Measurements from ENCODE around the gene EIF2B1. TPM values are rescaled to one million over a fixed set of nuclear protein-coding genes. Genes with fewer than 3 reads are reported as not detected.

Gene EIF2B1
- 49.8 TPM for polyA plus RNA-seq (2013, experiment 1 of 2; ENCODE audit: insufficient read length)
- 41.7 TPM for polyA plus RNA-seq (2013, experiment 2 of 2; ENCODE audit: insufficient read length)

DNA sequence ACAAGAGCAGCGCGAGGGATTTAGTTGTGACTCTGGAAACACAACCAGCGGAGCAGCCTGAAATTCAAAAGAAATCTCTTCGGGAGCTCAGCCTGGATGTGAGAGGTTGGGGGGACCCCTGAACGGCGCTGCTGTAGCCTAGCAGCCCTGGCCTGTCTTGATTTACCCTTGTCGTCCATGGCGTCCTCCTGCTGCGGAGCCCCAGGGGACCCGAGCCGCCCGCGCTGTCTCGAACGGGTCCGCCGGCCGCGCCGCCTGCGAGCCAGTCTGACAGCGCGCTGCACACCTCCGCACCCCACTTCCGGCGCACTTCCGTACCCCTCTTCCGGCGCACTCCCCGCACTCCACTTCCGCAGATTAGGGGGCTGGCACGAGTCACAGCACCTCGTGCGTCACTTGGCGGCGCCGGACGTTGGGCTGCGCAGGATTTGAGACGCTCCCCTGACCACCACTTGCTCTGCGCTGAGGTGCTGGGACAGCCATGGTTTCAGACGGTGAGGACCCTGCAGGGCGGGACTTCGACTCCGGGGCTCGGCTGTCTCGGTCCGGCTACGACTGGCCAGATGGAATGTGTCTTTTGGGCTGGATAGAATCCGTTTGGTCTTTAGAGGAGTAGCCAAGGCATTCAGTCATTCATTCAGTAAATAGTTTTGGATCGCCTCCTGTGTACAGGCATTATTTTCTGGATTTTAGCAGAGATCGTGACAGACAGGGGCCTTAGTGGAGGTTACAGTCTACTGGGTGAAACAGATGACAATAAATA, at the start of gene EIF2B1, which contains the start of gene GTF2H3:
TSS of gene EIF2B1 (minus strand) at position 308 of the 763 bp plus-strand sequence. CDS start at position 179, 129 bp downstream.
TSS of gene GTF2H3 (plus strand) at position 451 of the 763 bp plus-strand sequence. CDS start at position 482, 31 bp downstream.
- DNase-seq, result peak; percentile 96

DNA sequence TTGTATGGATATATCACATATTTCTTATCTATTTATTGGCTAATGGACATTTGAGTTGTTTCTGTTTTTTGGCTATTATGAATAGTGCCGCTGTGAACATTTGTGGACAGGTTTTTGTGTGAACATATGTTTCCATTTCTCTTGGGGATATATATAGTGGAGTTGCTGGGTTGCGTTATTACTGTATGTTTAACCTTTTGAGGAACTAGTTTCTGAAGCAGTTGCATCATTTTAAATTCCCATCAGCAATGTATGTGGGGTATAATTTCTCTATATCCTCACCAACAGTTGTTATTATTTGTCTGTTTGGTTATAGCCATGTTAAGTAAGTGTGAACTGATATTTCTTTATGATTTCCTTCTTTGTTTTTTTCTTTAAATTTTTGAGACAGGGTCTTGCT, 48.1 kb upstream of the EIF2B1 start:
- no peak for DNase-seq

DNA sequence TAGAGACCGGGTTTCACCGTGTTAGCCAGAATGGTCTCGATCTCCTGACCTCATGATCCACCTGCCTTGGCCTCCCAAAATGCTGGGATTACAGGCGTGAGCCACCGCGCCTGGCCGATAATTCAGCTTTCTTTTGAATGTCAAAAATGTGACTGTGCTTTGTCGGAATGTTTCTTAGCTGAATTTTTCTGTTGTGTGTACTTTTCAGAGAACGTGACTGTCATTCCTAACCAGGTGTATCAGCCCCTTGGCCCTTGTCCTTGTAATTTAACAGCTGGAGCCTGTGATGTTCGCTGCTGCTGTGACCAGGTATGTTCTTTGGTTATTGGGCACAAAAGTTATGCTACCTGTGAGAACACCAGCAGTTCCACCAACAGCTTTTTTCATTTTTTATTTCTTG, 45.5 kb upstream of the EIF2B1 start:
- no peak for DNase-seq

DNA sequence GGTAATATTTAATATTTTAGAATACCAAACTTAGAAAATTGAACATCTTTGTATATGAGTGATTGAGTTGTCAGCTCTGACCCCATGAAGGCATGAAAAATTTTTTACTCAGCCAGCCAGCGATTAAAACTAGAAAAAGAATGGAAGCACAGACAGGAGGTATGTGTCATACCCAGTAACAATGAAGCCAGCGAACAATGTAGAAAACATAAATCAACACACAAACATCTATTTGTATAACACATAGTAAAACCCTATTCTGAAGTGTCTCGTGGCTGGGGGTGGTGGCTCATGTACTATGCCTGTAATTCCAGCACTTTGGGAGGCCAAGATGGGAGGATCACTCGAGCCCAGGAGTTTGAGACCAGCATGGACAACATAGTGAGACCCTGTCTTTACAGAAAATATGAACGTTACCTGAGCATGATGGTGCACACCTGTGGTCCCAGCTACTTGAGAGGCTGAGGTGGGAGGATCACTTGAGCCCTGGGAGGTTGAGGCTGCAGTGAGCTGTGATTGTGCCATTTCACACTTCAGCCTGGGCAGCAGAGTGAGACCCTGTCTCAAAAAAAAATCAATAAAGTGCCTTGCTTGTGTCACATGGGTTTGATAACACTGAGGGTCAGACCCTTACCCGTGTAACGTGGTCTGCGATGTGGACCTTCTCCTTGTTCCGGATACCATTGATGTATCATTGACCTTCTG, 43.3 kb upstream of the EIF2B1 start:
- no peak for DNase-seq

DNA sequence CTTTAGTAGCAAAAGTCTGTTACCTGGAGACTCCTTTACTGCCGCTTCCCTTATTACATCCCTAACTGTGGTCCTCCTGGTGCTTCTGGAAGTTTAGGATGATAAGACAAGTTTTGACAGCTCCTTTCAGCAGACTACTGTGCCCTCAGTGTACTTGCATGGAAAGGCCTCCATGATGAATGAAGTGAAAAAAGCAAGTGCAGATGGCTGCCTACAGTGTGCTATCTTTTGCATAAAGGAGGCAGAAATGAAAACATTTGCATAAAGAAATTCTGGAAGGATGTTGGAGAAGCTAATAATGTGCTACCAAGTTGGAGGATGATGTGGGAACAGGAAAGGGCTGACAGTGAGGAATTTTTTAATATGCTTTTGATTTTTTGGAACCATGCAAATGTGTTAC, 42.0 kb upstream of the EIF2B1 start:
- DNase-seq, result no peak

DNA sequence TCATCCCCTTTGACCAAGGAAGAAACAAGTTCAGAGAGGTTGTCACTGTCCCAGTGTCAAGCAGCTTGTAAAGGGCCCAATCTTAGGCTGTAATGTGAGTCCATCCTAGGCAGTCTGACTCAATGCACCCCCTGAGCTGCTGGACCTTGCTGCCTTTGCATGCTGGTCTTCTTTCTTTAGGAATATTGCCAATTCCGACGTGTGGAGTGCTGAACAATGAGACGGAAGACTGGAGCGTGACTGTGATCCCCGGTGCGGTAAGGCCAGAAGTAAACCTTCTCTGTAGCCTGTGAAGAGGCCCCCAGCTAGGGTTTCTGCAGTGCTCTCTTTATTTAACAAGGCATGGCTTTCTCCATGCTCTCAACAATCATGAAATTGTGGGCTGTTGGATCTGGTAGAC, 38.4 kb upstream of the EIF2B1 start:
- DNase-seq, result peak; percentile 22

DNA sequence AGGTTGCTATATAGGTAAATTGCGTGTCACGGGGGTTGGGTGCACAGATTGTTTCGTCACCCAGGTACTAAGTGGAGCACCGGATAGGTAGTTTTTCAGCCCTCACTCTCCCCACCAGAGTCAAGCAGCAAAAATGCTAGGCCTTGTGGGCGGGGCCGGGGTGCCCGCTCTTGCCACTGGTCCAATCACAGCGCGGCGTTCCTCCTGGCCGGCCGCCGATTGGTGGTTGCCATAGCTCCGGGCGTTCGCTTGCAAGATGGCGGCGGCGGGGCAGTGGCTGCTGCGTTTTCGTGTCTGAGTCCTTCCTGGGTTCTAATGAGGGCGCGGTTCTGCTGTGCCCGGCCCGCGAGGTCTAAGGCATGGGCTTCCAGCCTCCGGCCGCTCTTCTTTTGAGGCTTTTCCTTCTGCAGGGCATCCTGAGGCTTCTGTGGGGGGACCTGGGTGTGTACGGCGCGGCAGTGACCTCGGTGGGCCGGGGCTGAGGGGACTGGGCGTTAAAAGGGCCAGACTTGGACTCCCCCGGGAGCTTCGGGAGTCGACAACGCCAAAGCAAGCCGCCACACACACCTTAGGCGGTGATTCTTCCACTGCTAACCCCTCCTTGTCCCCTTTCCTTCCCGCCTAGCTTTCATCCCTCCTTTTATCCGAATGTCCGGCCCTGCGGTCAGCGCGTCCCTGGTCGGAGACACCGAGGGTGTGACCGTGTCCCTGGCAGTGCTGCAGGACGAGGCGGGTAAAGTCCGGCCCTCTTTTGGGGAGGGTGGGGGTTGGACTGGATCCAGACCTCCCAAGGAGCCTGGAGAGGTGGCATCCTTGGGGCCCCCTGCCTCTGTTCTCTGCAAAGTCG, 37.6 kb upstream of the EIF2B1 start, which contains the start of gene TCTN2:
TSS of gene TCTN2 (plus strand) at position 232 of the 847 bp plus-strand sequence. CDS start at position 360, 128 bp downstream.
- peak; percentile 92 for DNase-seq

DNA sequence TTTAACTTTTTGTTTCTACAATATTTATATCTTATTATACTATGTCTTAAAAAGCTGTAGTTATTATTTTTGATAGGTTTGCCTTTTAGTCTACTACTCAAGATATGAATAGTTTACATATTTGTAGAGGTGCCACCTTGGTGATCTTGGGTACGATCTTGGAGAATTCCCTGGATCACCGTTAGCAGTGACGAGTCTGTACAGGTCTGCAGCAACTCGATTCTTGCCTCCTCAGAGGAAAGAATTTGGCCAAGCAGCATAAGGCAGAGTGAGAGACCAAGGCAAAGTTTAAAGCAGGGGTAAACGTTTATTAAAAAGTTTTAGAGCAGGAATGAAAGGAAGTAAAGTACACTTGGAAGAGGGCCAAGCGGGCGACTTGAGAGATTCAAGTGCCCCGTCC, 34.3 kb upstream of the EIF2B1 start:
- no peak for DNase-seq

DNA sequence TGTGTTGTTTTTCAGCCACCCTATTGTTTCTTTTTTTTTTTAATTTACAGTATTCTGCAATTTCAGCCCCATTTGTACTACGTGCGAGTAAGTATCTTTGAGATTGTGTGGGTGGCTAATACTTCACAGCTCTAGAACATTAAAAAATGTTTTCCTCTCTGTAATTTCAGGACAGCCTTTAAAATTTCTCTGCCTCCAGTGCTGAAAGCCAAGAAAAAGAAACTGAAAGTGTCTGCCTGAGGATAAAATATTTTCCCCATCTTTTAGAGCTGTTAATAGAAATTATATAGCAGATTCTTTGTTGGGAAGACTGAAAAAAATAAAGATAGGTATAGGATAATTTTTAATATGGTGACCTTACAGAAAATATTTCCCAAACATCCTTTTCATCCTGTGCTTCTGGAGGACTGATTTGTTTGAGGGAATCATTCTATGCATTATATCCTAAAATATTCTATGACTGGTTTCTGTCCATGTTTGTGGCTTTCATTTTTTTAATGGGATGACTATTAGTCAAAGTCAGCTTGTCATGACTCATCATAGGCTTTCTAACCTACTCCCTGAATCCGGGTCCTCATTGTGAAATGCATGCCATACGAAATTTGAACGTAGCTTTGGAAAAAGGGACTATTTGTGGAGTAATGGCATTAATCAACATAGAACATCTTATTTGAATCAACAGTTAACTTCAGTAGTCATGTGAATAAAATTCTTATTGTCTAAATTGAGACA, 26.7 kb upstream of the EIF2B1 start:
- peak; percentile 91 for DNase-seq

DNA sequence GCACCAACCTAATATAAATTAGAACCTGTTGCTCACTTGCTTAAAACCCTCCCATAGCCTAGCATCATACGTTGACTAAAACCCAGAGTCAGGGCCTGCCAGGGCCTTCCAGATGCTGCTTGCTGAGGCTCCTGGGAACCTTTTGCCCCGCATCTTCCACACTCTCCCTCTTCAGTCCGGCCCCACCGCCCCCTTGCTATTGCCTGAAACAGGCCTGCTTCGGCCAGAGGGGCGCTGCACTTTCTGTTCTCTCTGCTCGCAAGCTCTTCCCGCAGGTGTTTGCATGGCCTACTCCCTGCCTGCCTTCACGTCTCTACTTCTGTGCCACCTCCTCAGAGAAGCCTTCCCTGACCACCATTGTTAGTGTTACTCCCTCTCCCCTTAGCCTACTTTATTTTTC, 23.7 kb upstream of the EIF2B1 start:
- DNase-seq, result no peak

GRCh38 chr12:123656392-123656791, 22.9 kb upstream of the EIF2B1 start:
- DNase-seq, result no peak

GRCh38 chr12:123655420-123655819, 21.9 kb upstream of the EIF2B1 start:
- DNase-seq, result no peak

DNA sequence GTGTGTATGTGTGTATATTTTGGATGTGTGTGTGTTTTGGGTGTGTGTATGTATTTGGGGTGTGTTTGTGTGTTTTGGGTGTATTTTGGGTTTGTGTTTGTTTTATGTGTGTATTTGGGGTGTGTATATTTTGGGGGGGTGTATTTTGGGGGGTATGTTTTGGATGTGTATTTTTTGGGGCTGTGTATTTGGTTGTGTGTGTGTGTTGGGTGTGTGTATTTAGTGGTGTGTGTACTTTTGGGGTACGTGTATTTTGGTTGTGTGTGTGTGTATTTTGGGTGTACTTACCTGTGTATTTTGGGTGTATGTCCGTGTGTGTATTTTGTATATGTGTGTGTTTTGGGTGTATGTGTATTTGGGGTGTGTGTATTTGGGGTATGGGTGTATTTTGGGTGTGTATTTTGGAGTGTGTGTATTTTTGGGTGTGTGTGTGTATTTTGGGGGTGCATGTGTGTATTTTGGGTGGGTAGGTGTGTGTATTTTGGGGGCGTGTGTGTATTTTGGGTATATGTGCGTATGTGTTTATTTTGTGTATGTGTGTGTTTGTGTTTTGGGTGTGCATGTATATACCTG, 20.7 kb upstream of the EIF2B1 start:
- DNase-seq, result no peak

GRCh38 chr12:123648401-123648800, 14.9 kb upstream of the EIF2B1 start:
- DNase-seq, result no peak

DNA sequence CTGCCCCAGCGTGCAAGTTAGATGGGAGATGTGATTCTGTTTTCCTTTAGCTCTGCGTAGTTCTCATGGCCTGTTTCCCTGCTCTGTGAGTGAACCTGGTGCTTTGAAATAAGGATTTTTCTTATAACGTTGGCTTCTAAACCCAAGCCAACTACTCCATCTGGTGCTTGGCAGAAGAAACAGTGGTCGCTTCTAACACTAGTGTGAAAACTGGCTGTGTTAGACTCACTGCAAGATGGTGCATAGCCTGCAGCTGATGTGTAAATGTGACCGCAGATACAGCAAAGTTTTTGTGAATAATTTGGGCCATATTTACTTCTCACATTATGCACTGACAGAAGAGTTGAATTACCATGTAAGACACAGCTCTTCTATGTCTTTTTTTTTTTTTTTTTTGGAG, 12.4 kb upstream of the EIF2B1 start:
- no peak for DNase-seq

DNA sequence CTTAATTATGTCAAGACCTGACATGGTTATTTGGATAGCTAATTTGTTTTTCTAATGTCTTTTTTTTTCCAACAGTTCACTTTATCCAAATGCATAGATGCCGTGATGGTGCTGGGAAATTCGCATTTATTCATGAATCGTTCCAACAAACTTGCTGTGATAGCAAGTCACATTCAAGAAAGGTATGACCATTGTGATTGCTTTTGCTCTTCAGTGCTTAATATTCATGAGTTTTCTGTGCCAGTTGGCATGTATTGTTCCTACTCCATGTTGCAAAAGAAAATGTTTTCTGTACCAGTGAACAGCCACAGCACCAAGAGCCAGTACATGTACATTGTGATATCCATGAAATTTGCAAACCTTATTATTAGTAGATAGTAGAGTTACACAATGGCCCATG, 11.9 kb upstream of the EIF2B1 start:
- DNase-seq, result no peak

GRCh38 chr12:123643911-123644310, 10.4 kb upstream of the EIF2B1 start:
- no peak for DNase-seq

DNA sequence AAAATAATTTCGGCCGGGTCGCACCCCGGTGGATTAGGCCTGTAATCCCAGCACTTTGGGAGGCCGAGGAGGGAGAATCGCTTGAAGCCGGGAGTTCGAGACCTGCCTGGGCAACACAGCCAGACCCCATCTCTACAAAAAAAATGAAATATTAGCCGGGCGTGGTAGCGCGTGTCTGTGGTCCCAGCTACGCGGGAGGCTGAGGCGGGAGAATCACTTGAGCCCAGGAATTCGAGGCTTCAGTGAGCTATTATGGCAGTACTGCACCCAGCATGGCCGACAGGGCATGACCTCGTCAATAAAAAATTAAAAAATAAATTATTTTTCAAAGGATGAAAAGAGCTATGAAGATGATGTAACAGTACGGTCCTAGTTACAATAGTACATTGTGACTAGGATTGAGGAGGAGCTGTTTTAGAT, 666 bp upstream of the EIF2B1 start:
- DNase-seq, result peak; percentile 10

DNA sequence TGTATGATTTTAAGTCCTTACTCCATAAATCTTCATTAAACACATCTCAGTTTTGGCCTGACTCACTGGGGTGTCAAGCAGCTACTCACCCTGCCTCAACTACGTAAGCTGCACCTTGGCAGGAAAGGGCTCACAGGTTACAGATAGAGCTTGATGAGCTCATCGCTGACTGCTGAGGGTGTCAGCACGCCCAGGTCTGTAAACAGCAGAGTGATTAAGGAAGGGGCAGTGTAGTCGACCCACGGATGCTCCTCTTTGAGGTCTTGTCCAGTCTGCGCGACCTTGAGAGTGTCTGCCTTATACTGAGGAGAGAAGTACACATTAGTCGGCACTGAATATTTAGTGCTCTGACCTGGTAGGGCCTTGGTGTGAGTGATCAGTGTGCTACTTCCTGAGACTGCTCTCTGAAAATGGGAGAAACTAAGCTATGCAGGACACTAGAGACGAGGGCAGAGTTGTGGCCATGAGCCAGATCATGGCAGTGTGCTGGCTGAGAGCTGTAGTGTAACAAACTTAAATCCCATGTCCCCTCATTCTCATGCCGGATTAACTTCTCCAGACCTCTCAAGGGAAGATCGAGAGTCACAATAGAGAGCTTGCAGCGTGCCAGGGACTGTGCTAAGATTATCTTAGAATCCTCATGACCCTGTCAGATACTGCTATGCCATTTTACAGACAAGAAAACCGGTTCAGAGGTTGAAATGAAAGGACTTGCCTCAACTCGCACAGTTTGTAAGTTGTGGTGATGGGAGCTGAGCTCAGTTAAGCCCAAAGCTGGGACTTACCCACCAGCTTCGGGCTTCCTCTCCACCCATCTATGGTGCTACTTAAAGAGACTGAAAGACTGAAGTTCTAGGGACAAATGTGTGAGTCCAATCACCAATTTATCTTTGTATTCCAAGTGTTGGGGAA, 11.6 kb downstream of the EIF2B1 start:
- DNase-seq, result no peak

GRCh38 chr12:123621101-123621500, 12.4 kb downstream of the EIF2B1 start:
- DNase-seq, result no peak
